A549 treated with CpdA at 1 μM for 4 hours (cell line): ENCODE data around the gene TTC27. TPM values are rescaled to one million over a fixed set of nuclear protein-coding genes. Genes with fewer than 3 reads are reported as not detected.

Experiments
- total RNA-seq: library from RNA; stranded (reverse); fragments of 200-300 nt; extraction: Qiagen RNA extraction; gene quantifications from 5 replicates; pipeline ENCODE4 v1.2.3, GENCODE V29; 2022; ENCODE audit warnings: low read depth

Gene TTC27
- total RNA-seq = 24.1 to 30.8 TPM (median 25.3 TPM) in 5 replicates

DNA sequence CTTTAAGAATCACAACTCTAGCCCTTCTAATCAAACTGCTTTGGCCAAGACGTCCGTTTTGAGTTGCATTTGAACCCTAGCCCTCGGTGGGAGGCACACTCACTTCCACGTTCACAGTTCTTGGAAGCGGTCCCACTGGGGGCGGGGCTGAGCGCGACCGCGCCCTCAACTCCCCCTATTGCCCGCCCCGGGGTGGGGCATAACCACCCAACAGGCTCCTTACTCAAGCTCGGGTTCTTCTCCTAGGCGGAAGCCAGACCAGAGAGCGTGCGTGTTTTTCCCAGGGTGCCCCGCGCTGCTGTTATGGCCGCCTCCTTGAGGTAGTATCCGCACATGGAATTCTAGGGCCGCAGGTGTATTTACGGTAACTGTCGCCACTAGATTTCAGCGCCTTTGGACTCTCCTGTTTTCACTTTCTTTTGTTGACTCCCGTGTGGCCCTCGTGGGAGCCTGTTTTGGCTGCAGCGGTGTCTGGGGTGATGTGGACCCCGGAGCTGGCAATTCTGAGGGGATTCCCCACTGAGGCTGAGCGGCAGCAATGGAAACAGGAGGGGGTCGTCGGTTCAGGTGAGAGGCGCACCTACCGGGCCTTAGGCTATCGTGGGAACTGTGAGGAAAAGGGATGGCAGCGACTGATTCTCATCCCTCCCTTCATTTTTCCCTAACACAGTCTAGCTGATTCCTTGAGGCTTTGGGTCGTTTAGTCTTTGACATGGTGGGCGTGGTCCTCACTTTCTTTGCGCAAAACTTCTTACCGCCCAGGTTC is at the start of gene TTC27:
Gene TTC27 (plus strand): TSS at position 237 of the 766 bp plus-strand sequence. CDS start 243 bp downstream, at position 480.

